ENCODE data around the gene TRIM16. TPM values are rescaled to one million over a fixed set of nuclear protein-coding genes. Genes with fewer than 3 reads are reported as not detected.
"Not testable (repeated sequence)": the region's sequence is repeated elsewhere in the genome, so short reads cannot be mapped to it uniquely, and the experiment has no call there.

TRIM16 gene
- total and polyA plus RNA-seq, 2 of the 13 experiments (the other 11 are each of a cell fraction or from before 2014, with no cell fraction given) = 12.3 to 23.4 TPM

- TF ChIP-seq, protein P1, sequence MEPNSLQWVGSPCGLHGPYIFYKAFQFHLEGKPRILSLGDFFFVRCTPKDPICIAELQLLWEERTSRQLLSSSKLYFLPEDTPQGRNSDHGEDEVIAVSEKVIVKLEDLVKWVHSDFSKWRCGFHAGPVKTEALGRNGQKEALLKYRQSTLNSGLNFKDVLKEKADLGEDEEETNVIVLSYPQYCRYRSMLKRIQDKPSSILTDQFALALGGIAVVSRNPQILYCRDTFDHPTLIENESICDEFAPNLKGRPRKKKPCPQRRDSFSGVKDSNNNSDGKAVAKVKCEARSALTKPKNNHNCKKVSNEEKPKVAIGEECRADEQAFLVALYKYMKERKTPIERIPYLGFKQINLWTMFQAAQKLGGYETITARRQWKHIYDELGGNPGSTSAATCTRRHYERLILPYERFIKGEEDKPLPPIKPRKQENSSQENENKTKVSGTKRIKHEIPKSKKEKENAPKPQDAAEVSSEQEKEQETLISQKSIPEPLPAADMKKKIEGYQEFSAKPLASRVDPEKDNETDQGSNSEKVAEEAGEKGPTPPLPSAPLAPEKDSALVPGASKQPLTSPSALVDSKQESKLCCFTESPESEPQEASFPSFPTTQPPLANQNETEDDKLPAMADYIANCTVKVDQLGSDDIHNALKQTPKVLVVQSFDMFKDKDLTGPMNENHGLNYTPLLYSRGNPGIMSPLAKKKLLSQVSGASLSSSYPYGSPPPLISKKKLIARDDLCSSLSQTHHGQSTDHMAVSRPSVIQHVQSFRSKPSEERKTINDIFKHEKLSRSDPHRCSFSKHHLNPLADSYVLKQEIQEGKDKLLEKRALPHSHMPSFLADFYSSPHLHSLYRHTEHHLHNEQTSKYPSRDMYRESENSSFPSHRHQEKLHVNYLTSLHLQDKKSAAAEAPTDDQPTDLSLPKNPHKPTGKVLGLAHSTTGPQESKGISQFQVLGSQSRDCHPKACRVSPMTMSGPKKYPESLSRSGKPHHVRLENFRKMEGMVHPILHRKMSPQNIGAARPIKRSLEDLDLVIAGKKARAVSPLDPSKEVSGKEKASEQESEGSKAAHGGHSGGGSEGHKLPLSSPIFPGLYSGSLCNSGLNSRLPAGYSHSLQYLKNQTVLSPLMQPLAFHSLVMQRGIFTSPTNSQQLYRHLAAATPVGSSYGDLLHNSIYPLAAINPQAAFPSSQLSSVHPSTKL (CRISPR knock-in tag; IDR thresholded peaks at IDR 0.05) = peak; percentile 46
- peak; percentile 66; the same call in 1 of the 2 replicates for TF ChIP-seq KAT8 (CRISPR knock-in tag; IDR thresholded peaks at IDR 0.05)
- TF ChIP-seq, protein P2, sequence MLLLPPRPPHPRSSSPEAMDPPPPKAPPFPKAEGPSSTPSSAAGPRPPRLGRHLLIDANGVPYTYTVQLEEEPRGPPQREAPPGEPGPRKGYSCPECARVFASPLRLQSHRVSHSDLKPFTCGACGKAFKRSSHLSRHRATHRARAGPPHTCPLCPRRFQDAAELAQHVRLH (CRISPR knock-in tag; IDR thresholded peaks at IDR 0.05; ENCODE audit: borderline replicate concordance, low read depth) = peak; percentile 51; the same call in 1 of the 2 replicates
- peak; percentile 86 for TF ChIP-seq ZMYM4 (CRISPR knock-in tag; IDR thresholded peaks at IDR 0.05)
- TF ChIP-seq POLR2A (IDR thresholded peaks at IDR 0.05; ENCODE audit: insufficient read depth in 1 of 2, low read depth in 2 of 2, low read length in 2 of 2) = peak; percentile 61 to 80
- TF ChIP-seq IRF2 (CRISPR knock-in tag; IDR thresholded peaks at IDR 0.05) = peak; percentile 87
- peak; percentile 72 for TF ChIP-seq SAP130 (CRISPR knock-in tag; IDR thresholded peaks at IDR 0.05; ENCODE audit: low read depth)
- peak; percentile 80 for TF ChIP-seq ZNF121 (CRISPR knock-in tag; IDR thresholded peaks at IDR 0.05)
- TF ChIP-seq CREM (IDR thresholded peaks at IDR 0.05) = peak; percentile 75; the same call in 1 of the 2 replicates
- TF ChIP-seq CREM (CRISPR knock-in tag; IDR thresholded peaks at IDR 0.05) = not testable (repeated sequence)
- peak; percentile 53 for TF ChIP-seq NR2C2 (CRISPR knock-in tag; IDR thresholded peaks at IDR 0.05; ENCODE audit: borderline replicate concordance)
- TF ChIP-seq PHF8 (CRISPR knock-in tag; IDR thresholded peaks at IDR 0.05) = peak; percentile 73
- peak; percentile 60; the same call in 1 of the 2 replicates for TF ChIP-seq CBFB (CRISPR knock-in tag; IDR thresholded peaks at IDR 0.05)
- peak; percentile 61; the same call in 1 of the 2 replicates for TF ChIP-seq ZBTB25 (CRISPR knock-in tag; IDR thresholded peaks at IDR 0.05)
- peak; percentile 56; the same call in 1 of the 2 replicates for TF ChIP-seq ZNF441 (CRISPR knock-in tag; IDR thresholded peaks at IDR 0.05; ENCODE audit: borderline replicate concordance)
- TF ChIP-seq, protein P3, sequence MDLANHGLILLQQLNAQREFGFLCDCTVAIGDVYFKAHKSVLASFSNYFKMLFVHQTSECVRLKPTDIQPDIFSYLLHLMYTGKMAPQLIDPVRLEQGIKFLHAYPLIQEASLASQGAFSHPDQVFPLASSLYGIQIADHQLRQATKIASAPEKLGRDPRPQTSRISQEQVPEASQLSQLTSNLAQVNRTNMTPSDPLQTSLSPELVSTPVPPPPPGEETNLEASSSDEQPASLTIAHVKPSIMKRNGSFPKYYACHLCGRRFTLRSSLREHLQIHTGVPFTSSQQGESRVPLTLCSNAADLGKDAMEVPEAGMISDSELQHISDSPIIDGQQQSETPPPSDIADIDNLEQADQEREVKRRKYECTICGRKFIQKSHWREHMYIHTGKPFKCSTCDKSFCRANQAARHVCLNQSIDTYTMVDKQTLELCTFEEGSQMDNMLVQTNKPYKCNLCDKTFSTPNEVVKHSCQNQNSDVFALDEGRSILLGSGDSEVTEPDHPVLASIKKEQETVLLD (CRISPR knock-in tag; IDR thresholded peaks at IDR 0.05; ENCODE audit: low read depth) = 0 out of 2 replicates have a peak, but pooled peaks have one; percentile 27
- 0 out of 2 replicates have a peak, but pooled peaks have one; percentile 27 for TF ChIP-seq DR1 (CRISPR knock-in tag; IDR thresholded peaks at IDR 0.05)
Observed at GRCh38 chr17:15699413-15699924, 15.4 kb upstream of the TRIM16 start, which contains the start of gene ZNF286A (continued).

DNA sequence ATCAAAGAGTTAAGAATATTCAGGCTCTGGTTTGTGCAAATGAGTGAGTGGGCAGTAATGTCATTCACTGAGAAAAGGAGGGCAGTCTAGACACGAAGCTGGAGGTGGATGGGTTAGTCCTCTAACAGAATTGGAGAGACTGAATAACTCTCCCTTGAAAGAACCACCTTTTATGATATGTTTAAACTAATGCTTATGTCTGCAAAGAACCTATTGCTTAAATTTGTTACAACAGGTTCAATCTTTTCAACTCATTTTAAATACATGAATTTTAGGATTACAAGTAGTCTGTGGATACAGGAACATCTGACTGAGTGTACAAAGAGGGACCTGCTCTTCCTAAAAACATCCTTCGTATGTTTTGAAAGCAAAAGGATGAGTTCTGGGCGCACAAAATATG, 14.9 kb upstream of the TRIM16 start:
- H3K27ac ChIP-seq (ENCODE audit: extremely low read length, insufficient read depth, low read length); H4K20me1 ChIP-seq (ENCODE audit: insufficient read depth, low read length); CTCF ChIA-PET (ENCODE audit: low intra/inter-chr PET ratio, low total read pairs); H3K79me2 ChIP-seq (ENCODE audit: insufficient read depth, low read length); H3K9me3 ChIP-seq (ENCODE audit: low read length); intact Hi-C loops (cut with micrococcal nuclease; ENCODE audit: unreplicated experiment); FAIRE-seq; in situ Hi-C loops (cut with HindIII; ENCODE audit: extremely low pct_ligation_motif_present, low pct_unique_long_range_greater_than_20kb); BruUV-seq (replicated peaks); H3K4me1 ChIP-seq (ENCODE audit: insufficient read depth, low read length); DNase-seq (ENCODE audit: low spot score); H3K27me3 ChIP-seq (ENCODE audit: control insufficient read depth in 1 of 2, insufficient read depth in 2 of 2, low read length in 2 of 2); H3K36me3 ChIP-seq (replicated peaks in 1 of 2; ENCODE audit: control insufficient read depth in 1 of 2, insufficient read depth in 2 of 2, low read length in 2 of 2): not testable (repeated sequence)
- Histone ChIP-seq H3K4me3 (replicated peaks in 1 of 3; ENCODE audit: insufficient read depth in 1 of 3, low read depth in 2 of 3, low read length in 3 of 3) (peak overlapping the region; percentile 31 to 73 (median 55)), H3K4me2 (ENCODE audit: low read depth, low read length) (peak overlapping the region; percentile 69), H3K9ac (ENCODE audit: insufficient read depth, low read depth, low read length) (peak overlapping the region; percentile 52), H2AFZ (ENCODE audit: low read length) (peak overlapping the region; percentile 63)
- 0% methylated on average over 3 of the region's 3 CpGs for WGBS (ENCODE audit: low lambda C conversion rate)
- ATAC-seq = peak; percentile 36
- POLR2A ChIA-PET = interaction anchor here (1.2 kb wide), 1 partner anchor 300 kb away, joined by 7 read pairs; the partner anchor contains the start of genes TTC19 and ZSWIM7
